GM18870 (cell line): ENCODE results near the gene SYNDIG1.
"Not testable (repeated sequence)": the region's sequence is repeated elsewhere in the genome, so short reads cannot be mapped to it uniquely, and the experiment has no call there.

ENCODE experiments used
- ATAC-seq: cut with Tn5 transposase; IDR thresholded peaks from one replicate; pipeline ENCODE4 v1.9.1; 2021; ENCODE audit warnings: moderate library complexity; ENCODE audit not compliant: unreplicated experiment

SYNDIG1 gene

GRCh38 chr20:24492031-24492607, 22.7 kb downstream of the SYNDIG1 start:
- no peak for ATAC-seq

DNA sequence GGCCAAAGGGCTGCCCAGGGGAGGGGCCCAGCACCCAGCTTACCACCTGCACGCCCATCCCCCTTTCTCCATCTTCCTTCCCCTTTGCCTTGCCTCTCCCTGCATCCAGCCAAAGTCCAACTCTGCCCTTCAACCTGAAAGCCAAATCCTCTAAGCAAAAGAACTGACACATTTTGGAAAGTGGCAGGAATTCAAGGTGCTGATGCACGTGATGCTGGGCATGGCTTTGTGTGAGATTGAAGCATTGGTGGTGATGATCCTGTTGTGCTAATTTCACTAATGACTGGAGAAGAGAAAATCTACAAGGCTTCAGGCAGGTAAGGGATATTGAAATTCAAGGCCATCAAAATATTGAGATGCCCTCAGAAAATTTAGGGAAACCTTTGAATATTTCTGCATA, 23.3 kb downstream of the SYNDIG1 start:
- ATAC-seq, result no peak

DNA sequence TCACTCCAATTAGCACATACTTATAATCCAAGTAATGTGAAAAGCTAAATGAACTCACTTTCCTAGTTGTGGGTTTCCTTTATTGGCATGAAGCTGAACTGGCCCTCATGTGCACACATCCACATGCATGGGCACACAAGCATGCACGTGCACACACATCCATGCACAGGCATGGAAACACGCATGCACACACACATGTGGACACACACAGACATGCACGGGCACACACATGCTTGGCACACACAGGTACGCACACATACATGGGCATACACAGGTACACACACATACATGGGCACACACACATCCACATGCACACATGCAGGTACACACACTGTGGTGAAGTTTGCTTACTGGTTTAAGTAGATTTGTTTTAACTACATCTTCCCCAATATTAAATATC, 23.8 kb downstream of the SYNDIG1 start:
- ATAC-seq, result no peak

- no peak for ATAC-seq
Measured at GRCh38 chr20:24493661-24494459, 24.4 kb downstream of the SYNDIG1 start.

DNA sequence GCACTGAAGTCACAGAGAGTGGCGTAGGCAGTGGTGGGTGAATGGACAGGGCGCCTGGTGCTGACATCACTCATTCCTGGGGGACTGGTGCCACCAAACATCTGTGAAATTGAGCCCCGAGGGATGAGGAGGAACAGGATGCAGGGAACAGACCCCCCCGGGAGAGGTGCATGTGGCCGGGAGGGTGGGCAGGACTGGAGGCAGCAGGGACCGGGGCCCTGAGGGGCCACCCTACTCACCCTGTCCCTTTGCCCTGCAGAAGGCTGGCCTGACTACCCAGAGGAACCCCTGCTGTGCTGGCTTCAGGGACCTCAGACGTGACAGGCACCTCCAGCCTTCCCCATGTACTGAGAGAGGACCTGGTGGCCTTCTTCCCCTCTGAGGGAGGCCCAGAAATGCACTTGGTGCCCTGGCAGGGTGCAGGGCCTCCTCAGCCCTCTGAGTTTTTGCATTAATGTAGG, 25.1 kb downstream of the SYNDIG1 start:
- ATAC-seq, result no peak

- ATAC-seq, result no peak
Measured at GRCh38 chr20:24495266-24495665, 25.8 kb downstream of the SYNDIG1 start.

- ATAC-seq, result no peak
Measured at GRCh38 chr20:24497851-24498250, 28.4 kb downstream of the SYNDIG1 start.

DNA sequence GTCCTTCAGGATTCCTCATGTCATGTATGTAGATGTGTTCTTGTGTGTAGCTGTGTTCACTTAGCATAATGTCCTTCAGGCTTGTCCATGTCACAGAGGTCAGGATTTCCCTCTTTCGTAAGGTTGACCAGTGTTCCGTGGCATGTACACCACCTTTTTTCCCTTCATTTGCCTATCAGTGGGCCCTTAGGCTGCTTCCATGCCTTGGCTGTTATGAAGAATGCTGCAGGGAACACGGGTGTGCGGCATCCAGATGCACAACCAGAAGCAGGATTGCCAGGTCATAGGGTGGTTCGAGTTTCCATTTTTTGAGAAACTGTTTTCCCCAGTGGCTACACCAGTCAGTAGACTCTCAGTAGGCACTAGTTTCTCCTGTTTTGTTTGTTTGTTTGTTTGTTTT, 29.2 kb downstream of the SYNDIG1 start:
- no peak for ATAC-seq

- ATAC-seq, result no peak
Measured at GRCh38 chr20:24499472-24499871, 30.0 kb downstream of the SYNDIG1 start.

GRCh38 chr20:24501764-24502556, 32.5 kb downstream of the SYNDIG1 start:
- ATAC-seq, result no peak

DNA sequence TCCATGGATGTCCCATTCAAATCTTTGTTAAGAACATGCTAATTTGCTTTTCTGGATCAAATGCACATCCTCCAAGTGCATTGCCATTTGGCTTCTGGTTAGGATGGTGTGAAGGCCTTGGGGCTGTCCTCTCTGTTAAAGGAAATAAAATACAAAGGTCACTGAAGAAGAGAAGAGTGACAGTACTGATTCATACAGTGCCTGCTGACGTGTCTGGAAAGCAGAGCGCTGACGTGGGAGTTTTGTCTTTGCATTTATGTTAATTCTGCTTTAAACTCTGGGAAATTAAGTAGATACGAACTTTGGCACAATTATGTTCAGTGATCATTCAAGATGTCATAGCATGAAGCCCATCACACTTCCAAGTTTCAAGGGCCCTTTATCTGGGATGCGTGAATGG, 33.2 kb downstream of the SYNDIG1 start:
- ATAC-seq, result no peak

DNA sequence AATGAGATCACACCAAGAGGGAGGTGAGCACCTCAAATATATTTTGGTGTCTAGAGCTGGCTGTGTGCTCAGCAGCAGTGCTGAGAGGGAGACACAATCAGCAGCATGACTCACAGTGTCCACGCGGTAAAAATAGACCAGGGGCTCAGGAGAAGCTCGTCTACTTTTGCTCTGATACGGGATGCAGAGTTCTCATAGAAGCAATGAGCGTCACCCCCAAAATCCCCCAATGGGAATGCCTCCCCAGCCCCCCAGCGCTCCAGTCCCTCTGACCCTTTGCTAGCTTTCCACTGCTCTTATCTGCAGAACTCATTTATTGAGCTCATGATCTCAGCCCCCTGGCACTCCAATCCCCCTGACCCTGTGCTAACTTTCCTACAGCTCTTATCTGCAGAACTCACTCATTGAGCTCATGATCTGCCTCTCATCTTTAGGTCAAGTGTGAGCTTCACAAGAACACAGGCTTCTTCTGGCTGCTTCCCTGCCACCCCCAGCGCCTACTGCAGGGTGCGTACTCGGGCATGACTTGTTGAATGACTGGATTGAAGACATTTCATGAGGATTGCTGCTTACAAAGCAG, 34.0 kb downstream of the SYNDIG1 start:
- ATAC-seq, result no peak

DNA sequence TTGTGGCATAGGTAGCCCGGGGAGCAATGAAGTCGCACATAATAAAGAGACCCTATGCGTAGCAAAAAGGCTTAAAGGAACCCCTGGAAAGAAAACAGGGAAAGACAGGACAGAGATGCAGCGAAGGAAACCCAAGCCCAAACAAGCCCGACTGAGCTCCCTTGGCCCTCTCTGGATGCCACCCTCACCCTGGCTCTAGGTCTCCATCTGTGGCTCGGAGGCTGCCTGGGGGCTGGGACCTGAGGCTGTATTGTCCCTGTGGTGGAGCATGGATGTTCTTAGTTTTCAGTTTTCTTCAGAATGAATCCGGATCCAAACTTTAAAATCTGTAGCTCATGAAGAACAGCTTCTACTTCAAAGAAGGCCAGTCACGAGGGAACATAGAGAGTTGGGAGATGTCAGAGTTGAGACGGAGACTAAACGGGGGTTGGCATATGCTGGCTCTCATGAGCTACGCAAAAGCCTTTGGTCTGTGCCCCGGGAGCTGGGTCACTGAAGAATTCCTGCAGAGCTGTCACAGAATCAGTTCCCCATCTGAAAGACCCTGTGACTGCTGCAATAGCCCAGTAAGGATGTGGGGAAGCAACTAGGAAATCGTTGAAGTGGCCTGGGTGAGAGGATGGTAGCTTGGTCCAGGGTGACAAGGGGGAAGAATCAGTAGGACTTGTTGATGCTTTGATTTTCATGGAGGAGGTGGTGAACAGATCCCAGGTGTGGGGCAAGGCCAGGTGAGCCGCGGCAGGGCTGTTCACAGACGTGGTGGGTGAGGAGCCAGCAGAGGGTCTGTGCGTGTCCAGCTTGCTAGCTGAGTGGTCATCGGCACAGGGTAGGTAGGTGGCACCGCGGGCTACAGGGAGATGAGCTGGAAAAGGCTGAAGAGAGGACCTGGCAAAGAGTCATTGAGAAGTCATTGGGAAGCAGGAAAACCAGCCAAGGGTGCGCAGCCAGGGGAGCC, 35.2 kb downstream of the SYNDIG1 start:
- ATAC-seq, result no peak

- no peak for ATAC-seq
Measured at GRCh38 chr20:24506146-24506545, 36.7 kb downstream of the SYNDIG1 start.

DNA sequence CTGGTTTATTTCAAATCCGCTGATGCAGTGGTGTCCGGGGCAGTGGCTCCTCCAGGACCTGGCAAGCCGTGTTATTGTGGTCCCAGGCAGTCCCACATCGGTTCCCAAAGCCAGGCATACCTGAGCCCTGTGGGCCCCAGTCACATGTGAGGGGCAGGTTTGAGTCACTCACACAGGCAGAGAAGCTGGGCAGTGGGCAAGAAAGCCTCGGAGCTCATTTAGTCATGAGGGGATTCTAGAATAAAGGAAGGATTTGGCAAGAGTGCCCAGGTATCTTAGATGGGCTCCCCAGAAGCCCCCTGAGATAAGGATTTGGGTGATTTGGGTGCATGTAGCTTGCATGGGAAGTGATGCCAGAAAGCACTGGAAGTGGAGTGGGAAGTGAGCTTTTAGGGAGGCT, 37.3 kb downstream of the SYNDIG1 start:
- ATAC-seq, result no peak

DNA sequence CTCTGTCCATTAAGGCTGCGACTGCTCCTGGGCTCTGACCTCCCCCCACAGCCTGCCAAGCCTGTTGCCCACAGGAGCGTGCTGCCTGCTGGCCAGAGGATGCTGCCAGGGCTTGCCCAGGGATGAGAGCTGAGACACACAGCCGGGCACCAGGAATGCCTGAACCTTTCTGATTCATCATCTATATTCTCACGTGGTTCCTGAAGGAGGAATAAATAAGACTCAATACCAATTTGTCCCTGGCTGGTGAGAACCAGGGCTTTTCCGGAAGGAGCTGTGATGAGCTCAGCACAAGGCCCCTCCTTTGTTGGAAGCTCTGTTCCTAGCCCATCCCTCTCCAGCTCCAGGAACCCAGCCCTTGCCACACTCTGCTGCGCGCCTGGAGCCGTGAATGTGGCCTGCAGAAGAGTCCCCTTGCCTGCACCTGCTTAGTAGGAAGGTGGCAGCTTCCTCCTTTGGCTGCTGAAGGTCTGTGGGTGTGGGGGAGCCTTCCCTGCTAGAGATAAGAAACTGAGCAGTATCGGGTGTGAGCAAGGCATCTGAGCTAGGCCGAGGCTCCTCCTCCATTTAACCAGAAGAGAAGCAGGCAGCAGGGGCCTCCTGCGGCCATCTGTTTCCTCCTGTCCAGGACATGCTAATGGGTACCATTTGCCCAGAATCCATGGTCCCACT, 37.9 kb downstream of the SYNDIG1 start:
- ATAC-seq, result no peak

GRCh38 chr20:24512441-24512840, 43.0 kb downstream of the SYNDIG1 start:
- not testable (repeated sequence) for ATAC-seq

GRCh38 chr20:24518515-24518914, 49.1 kb downstream of the SYNDIG1 start:
- no peak for ATAC-seq

DNA sequence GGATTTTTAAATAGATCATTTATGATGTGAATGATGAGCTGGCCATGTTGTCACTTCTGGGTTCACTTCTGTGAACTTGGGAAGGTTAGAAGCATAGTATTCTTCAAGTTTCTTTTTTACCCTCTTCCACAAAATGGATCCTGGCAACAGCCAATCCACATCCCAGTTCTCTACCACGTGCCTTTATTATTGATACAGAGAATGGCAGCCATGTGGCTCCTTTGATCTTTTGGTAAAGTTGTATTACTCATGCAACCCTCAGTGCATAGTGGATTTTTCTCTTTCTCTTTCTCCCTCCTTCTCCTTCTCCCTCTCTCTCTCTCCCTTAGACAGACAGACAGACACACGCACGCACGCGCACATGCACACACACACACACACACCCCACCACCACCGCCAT, 50.0 kb downstream of the SYNDIG1 start:
- ATAC-seq, result no peak

GRCh38 chr20:24521032-24521431, 51.6 kb downstream of the SYNDIG1 start:
- ATAC-seq, result no peak
